GM18520 (cell line): ENCODE results near the gene DMRTB1.
"Not testable (repeated sequence)": the region's sequence is repeated elsewhere in the genome, so short reads cannot be mapped to it uniquely, and the experiment has no call there.

Experiments
- ATAC-seq: cut with Tn5 transposase; IDR thresholded peaks from one replicate; pipeline ENCODE4 v1.9.1; 2021; ENCODE audit not compliant: unreplicated experiment

The DMRTB1 gene

GRCh38 chr1:53434405-53435007 lies 24.7 kb upstream of the DMRTB1 start:
- not testable (repeated sequence) for ATAC-seq

- ATAC-seq, result no peak
Measured at GRCh38 chr1:53435151-53435550, 24.0 kb upstream of the DMRTB1 start.

- ATAC-seq, result no peak
Measured at GRCh38 chr1:53438427-53439336, 20.5 kb upstream of the DMRTB1 start.

GRCh38 chr1:53439337-53440207 lies 19.6 kb upstream of the DMRTB1 start:
- ATAC-seq, result no peak

- ATAC-seq, result no peak
Measured at GRCh38 chr1:53440633-53441032, 18.6 kb upstream of the DMRTB1 start.

GRCh38 chr1:53442299-53442698 lies 16.9 kb upstream of the DMRTB1 start:
- no peak for ATAC-seq

- no peak for ATAC-seq
Measured at GRCh38 chr1:53446051-53446450, 13.1 kb upstream of the DMRTB1 start.

GRCh38 chr1:53447413-53447812 lies 11.8 kb upstream of the DMRTB1 start:
- no peak for ATAC-seq

GRCh38 chr1:53448241-53448841 lies 10.9 kb upstream of the DMRTB1 start:
- ATAC-seq, result no peak

GRCh38 chr1:53449021-53449420 lies 10.2 kb upstream of the DMRTB1 start:
- no peak for ATAC-seq

- no peak for ATAC-seq
Measured at GRCh38 chr1:53449693-53450092, 9.5 kb upstream of the DMRTB1 start.

- no peak for ATAC-seq
Measured at GRCh38 chr1:53450225-53450624, 9.0 kb upstream of the DMRTB1 start.

- ATAC-seq, result no peak
Measured at GRCh38 chr1:53454019-53454418, 5.2 kb upstream of the DMRTB1 start.

GRCh38 chr1:53455364-53455991 lies 3.7 kb upstream of the DMRTB1 start:
- no peak for ATAC-seq

GRCh38 chr1:53458634-53459033 lies 565 bp upstream of the DMRTB1 start:
- no peak for ATAC-seq

- no peak for ATAC-seq
Measured at GRCh38 chr1:53460211-53460634, 1.0 kb downstream of the DMRTB1 start.

GRCh38 chr1:53460666-53461322 lies 1.6 kb downstream of the DMRTB1 start:
- no peak for ATAC-seq

- ATAC-seq, result no peak
Measured at GRCh38 chr1:53461323-53462044, 2.3 kb downstream of the DMRTB1 start.

GRCh38 chr1:53462193-53462592 lies 3.0 kb downstream of the DMRTB1 start:
- no peak for ATAC-seq
